Cardiac fibroblast (primary cell): Measurements from ENCODE around the gene GIPC2.
"Not testable (repeated sequence)": the region's sequence is repeated elsewhere in the genome, so short reads cannot be mapped to it uniquely, and the experiment has no call there.

ENCODE experiments used
- DNase-seq, 2 donors: peaks; one replicate each; pipeline versions ENCODE4 v3.0.0 to v3.0.0-alpha.2; 2010; ENCODE audit warnings: low read depth in 2 of 2
- H3K4me3 ChIP-seq, 2 donors: replicated peaks in 1 of 2; 1 replicate in 1 of 2; 2 replicates in 1 of 2; pipeline ENCODE4 v1.5.1; 2011; ENCODE audit warnings: low read depth in 2 of 2, low read length in 2 of 2, mild to moderate bottlenecking in 2 of 2, moderate library complexity in 1 of 2
- TF ChIP-seq, protein P1 (sequence below): IDR thresholded peaks from one replicate; pipeline ENCODE4 v1.5.1; 2011; ENCODE audit warnings: low read depth, mild to moderate bottlenecking, low read length, inconsistent platforms

Gene GIPC2

DNA sequence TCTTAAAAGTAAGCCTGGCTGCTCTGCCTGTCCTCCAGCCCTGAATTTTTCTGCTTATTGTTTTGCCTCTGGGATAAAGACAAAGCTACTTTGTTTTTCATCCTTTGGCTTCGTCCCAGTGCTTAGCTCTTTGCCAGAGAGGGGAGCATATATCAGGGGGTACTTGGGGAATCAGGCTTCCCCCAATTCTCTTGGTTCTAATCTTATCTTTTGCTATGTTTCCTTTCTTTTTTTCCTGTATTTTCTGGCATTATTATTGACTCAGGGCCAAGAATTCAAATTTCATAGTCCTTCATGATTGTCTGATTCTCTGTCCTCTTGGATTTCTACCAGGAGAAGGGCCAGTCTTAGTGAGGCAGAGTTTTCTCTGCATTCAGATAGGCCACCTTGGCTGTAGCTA lies 51.2 kb downstream of the GIPC2 start:
- no peak overlapping the region for H3K4me3 ChIP-seq
- TF ChIP-seq, protein P1, sequence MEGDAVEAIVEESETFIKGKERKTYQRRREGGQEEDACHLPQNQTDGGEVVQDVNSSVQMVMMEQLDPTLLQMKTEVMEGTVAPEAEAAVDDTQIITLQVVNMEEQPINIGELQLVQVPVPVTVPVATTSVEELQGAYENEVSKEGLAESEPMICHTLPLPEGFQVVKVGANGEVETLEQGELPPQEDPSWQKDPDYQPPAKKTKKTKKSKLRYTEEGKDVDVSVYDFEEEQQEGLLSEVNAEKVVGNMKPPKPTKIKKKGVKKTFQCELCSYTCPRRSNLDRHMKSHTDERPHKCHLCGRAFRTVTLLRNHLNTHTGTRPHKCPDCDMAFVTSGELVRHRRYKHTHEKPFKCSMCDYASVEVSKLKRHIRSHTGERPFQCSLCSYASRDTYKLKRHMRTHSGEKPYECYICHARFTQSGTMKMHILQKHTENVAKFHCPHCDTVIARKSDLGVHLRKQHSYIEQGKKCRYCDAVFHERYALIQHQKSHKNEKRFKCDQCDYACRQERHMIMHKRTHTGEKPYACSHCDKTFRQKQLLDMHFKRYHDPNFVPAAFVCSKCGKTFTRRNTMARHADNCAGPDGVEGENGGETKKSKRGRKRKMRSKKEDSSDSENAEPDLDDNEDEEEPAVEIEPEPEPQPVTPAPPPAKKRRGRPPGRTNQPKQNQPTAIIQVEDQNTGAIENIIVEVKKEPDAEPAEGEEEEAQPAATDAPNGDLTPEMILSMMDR, result no peak
- DNase-seq, result peak; percentile 40 to 85

DNA sequence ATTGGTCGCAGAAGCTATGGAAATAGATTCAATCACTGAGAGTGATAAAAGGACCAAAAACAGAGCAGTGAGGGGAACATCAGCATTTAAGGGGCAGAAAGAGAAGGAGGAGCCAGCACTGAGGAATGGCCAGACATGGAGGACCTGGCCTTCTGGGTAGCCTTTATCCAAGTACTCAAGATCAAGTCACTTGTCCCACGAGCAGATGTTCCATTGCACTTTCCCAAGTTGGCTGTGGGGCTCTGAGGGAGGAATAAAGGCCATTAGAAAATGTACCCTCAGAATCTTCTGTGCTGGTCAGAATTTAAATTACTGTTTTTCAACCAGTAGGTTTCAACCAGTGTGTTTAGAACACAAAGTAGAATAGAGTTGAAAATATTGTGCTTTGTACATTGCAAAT lies 55.3 kb downstream of the GIPC2 start:
- DNase-seq, result peak in 1 of 2 donors; percentile 25
- no peak overlapping the region for H3K4me3 ChIP-seq
- TF ChIP-seq, protein P1, result no peak

DNA sequence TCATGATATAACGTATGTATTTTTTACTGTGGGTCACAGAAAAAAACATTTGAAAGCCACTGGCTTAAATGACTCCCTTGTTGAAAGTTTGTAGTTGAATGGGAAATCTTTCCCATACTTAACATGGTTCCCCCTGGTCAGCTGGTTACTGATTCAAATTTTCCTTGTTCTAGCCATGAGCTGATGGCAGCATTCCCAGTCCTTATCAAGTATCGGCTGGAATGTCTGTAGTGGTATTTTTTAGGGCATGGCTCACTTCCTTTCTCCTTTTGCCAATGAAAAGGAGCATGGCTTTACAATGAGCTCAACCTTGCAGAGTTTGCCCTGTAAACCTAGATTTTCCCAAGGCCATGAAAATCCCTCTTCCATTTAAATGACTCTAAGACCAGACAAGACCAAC lies 55.7 kb downstream of the GIPC2 start:
- DNase-seq, result peak; percentile 97
- H3K4me3 ChIP-seq, result no peak overlapping the region
- TF ChIP-seq, protein P1, result no peak

DNA sequence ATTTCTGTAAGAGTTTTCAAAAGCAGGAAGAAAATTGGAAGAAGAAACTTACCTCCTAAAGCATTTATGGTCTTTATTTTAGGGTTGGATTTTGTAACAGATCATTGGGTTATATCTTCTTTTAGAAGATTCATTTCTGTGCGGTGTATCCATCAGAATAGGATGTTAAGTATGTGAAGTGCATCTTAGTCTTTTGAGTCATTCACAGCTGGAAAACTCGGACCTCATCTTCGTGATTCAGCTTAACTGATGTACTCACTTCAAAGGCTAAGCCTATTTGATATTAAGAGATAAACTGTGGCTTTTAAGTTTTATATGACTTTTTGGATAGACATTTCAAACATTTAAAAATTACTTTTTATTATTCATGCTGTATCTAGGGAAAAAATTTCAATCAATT lies 56.3 kb downstream of the GIPC2 start:
- TF ChIP-seq, protein P1, result no peak
- no peak overlapping the region for H3K4me3 ChIP-seq
- peak; percentile 52 to 96 for DNase-seq

DNA sequence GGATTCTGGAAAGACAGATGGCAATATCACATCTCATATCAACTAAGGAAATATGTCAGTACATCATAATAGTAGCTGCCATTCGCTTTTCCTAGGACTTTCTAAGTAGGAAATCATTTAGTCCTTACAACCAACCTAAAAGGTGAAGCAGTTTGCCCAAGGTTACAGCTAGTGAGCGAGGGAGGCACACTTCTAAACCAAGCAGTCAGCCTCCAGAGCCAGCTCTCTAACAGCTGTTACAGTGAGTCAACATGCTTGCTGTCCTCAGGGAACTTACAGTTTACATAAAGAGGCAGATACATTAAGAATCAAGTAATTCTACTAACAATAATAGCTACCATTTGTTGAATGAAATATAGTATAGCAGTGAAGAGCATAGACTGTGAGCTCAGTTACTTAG lies 57.1 kb downstream of the GIPC2 start:
- TF ChIP-seq, protein P1, result no peak
- peak in 1 of 2 donors; percentile 64 for DNase-seq
- no peak overlapping the region for H3K4me3 ChIP-seq

DNA sequence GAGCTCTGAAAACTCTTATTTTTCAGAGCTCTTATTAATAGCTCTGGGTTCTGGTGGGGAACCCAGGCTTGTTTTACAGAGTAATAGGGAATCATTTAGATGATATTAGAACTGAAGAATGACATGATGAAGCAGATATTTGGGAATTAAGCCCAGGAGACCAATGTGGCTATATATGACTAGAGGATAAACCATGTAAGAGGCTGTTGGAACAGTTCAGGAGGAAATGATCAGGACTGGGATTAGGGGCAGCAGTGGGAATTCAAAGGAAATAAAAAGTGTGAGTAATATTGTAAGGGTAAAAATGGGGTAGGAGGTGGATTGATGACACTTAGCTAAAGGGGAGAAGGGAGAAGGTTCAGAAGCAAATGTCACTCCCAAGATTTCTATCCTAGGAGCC lies 58.6 kb downstream of the GIPC2 start:
- TF ChIP-seq, protein P1, result no peak

DNA sequence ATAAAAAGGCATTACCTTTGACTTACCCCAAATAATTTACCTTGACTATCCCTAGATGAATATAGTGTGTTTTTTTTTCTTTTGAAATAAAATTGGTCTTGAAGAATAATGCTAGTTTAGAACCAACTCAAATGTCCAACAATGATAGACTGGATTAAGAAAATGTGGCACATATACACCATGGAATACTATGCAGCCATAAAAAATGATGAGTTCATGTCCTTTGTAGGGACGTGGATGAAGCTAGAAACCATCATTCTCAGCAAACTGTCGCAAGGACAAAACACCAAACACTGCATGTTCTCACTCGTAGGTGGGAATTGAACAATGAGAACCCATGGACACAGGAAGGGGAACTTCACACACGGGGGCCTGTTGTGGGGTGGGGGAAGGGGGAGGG lies 63.9 kb downstream of the GIPC2 start:
- DNase-seq, H3K4me3 ChIP-seq: not testable (repeated sequence)

More for the DNA sequence above, 58.6 kb downstream of the GIPC2 start:
- peak; percentile 45 to 87 for DNase-seq
- no peak overlapping the region for H3K4me3 ChIP-seq
